Immature natural killer cell (primary cell): Measurements from ENCODE around the gene CGB3. TPM values are rescaled to one million over a fixed set of nuclear protein-coding genes. Genes with fewer than 3 reads are reported as not detected.
A peak's percentile ranks its signal among the peaks of the same experiment; 100 is the strongest.
"Not testable (repeated sequence)": the region's sequence is repeated elsewhere in the genome, so short reads cannot be mapped to it uniquely, and the experiment has no call there.

Source experiments
- DNase-seq, 3 donors: peaks; one replicate each; pipeline ENCODE4 v3.0.0; 2022; ENCODE audit warnings: mixed read lengths in 1 of 3
- H3K27ac Mint-ChIP-seq, 6 donors: one replicate each; pipeline ENCODE4 v1.8.0; 2020; ENCODE audit warnings: mixed read lengths in 6 of 6, mild to moderate bottlenecking in 5 of 6, inconsistent platforms in 4 of 6, moderate library complexity in 3 of 6
- H3K27me3 Mint-ChIP-seq, 3 donors: one replicate each; pipeline ENCODE4 v1.8.0; 2020 to 2021; ENCODE audit warnings: low read depth in 3 of 3, mild to moderate bottlenecking in 3 of 3, mixed read lengths in 3 of 3, moderate library complexity in 3 of 3, inconsistent platforms in 1 of 3
- H3K36me3 Mint-ChIP-seq, 3 donors: one replicate each; pipeline ENCODE4 v1.8.0; 2020; ENCODE audit warnings: mixed read lengths in 3 of 3, inconsistent platforms in 2 of 3, mild to moderate bottlenecking in 2 of 3
- H3K4me1 Mint-ChIP-seq, 2 donors: one replicate each; pipeline ENCODE4 v1.8.0; 2020; ENCODE audit warnings: inconsistent platforms in 2 of 2, mild to moderate bottlenecking in 2 of 2, mixed read lengths in 2 of 2, moderate library complexity in 1 of 2
- H3K4me3 Mint-ChIP-seq, 5 donors: one replicate each; pipeline ENCODE4 v1.8.0; 2020; ENCODE audit warnings: mild to moderate bottlenecking in 5 of 5, mixed read lengths in 5 of 5, inconsistent platforms in 3 of 5, moderate library complexity in 3 of 5
- H3K9me3 Mint-ChIP-seq, 6 donors: one replicate each; pipeline ENCODE4 v1.8.0; 2020; ENCODE audit warnings: mild to moderate bottlenecking in 6 of 6, mixed read lengths in 6 of 6, inconsistent platforms in 4 of 6, moderate library complexity in 3 of 6
- polyA plus RNA-seq, 3 donors: library from polyadenylated mRNA; unstranded; fragments of 300-500 nt; fragmentation: Illumina TruSeq; gene quantifications; one replicate each; pipeline ENCODE4 v1.2.3, GENCODE V29; 2021

CGB3 gene
- polyA plus RNA-seq, 3 donors from 2014 or later, result not detected

DNA sequence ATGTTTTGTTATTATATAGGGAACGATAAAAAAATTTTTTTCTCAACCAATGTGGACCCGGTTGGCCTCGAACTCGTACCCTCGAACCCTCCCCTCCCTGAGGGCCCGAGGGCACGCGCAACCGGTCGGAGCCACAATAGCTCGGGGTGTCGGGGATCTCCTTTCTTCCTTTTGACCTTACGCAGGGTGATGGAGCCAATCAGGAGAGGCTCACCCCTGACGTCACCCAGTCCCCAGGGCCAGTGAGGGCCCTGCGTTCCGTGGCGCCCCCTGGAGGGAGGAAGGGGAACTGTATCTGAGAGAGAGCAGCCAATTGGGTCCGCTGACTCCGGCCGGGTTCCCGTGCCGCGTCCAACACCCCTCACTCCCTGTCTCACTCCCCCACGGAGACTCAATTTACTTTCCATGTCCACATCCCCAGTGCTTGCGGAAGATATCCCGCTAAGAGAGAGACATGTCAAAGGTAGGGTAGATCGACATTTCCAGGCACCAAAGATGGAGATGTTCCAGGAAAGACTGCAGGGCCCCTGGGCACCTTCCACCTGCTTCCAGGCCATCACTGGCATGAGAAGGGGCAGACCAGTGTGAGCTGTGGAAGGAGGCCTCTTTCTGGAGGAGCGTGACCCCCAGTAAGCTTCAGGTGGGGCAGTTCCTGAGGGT is 7.6 kb upstream of the CGB3 start, which contains the start of gene CGB2:
CGB2 (plus strand) TSS at position 249 of the 660 bp plus-strand sequence; CDS start at position 455, 206 bp downstream.
- H3K27ac Mint-ChIP-seq, result peak within 1 kb of the TSS in 1 of 6 donors; percentile 4

DNA sequence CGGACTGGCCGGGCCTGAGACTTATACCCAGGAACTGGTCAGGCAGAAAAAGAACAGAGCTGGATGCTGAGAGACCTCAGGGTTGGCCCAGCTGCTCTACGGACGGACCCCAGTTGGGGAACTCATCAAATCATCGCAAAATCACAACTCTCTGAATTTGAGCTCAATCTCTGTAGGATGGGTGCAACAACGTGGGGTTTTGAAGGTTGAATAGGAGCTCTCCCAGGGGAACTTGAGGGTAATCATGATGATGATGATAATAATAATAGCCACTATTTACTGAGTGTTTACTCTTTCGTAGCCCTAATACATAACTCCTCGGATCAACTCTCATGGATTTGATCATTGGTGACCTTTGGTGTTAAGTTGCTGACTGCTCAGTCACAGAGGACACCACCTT is 6.2 kb upstream of the CGB3 start:
- not testable (repeated sequence) for DNase-seq, H3K4me3 Mint-ChIP-seq, H3K27me3 Mint-ChIP-seq, H3K9me3 Mint-ChIP-seq, H3K27ac Mint-ChIP-seq, H3K4me1 Mint-ChIP-seq, H3K36me3 Mint-ChIP-seq

More for the DNA sequence above, 7.6 kb upstream of the CGB3 start, which contains the start of gene CGB2:
- not testable (repeated sequence) for H3K36me3 Mint-ChIP-seq, H3K4me3 Mint-ChIP-seq, H3K9me3 Mint-ChIP-seq, H3K4me1 Mint-ChIP-seq, H3K27me3 Mint-ChIP-seq
- peak; percentile 25 to 39 (median 31) for DNase-seq

DNA sequence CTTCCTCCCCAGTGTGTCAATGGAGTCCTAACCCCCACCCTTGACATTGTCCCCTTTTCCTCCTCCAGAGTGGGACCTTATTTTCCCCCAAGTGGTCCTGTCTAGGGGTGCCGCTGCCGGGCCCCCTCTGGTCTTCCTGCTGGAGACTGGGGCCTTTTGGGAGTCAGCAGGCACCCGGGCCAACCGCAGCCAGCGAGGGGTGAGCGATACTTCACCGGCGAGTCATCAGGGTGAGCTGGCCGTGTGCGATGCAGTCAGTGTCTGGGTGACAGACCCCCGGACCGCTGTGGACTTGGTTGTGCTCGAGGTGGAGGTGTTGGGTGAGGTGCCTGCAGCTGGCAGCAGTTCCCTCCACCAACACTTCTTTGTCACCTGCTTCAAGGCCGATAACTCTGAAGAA is 5.6 kb upstream of the CGB3 start:
- not testable (repeated sequence) for H3K27me3 Mint-ChIP-seq, H3K4me1 Mint-ChIP-seq, DNase-seq, H3K9me3 Mint-ChIP-seq, H3K36me3 Mint-ChIP-seq, H3K4me3 Mint-ChIP-seq, H3K27ac Mint-ChIP-seq

DNA sequence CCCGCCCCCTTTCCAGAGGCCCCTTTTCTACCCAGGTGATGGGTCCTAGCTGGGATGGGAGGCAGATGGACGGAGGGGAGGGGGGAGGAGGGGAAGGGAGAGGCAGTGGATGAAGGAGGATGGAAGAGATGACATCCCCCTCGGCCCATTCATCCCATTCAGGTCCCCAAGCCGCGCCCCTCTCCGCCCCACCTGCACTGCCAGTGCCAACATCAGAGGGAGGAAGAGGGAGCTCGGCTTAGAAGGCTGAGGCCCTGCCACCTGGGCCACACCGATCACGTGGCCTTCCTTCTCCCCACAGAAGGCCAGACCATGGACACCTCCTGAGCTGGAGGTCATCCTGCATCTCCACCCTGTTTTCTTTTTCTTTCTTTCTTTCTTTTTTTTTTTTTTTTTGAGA is 4.6 kb upstream of the CGB3 start:
- H3K9me3 Mint-ChIP-seq, H3K27me3 Mint-ChIP-seq, H3K27ac Mint-ChIP-seq, H3K36me3 Mint-ChIP-seq, DNase-seq, H3K4me1 Mint-ChIP-seq, H3K4me3 Mint-ChIP-seq: not testable (repeated sequence)

GRCh38 chr19:49025599-49025998 is 1.5 kb upstream of the CGB3 start:
- not testable (repeated sequence) for H3K4me3 Mint-ChIP-seq, H3K36me3 Mint-ChIP-seq, DNase-seq, H3K27me3 Mint-ChIP-seq, H3K4me1 Mint-ChIP-seq, H3K27ac Mint-ChIP-seq, H3K9me3 Mint-ChIP-seq

DNA sequence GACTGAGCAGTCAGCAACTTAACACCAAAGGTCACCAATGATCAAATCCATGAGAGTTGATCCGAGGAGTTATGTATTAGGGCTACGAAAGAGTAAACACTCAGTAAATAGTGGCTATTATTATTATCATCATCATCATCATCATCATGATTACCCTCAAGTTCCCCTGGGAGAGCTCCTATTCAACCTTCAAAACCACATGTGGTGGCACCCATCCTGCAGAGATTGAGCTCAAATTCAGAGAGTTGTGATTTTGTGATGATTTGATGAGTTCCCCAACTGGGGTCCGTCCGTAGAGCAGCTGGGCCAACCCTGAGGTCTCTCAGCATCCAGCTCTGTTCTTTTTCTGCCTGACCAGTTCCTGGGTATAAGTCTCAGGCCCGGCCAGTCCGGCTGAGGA is 955 bp upstream of the CGB3 start:
- DNase-seq, H3K4me3 Mint-ChIP-seq, H3K4me1 Mint-ChIP-seq, H3K27ac Mint-ChIP-seq, H3K36me3 Mint-ChIP-seq, H3K9me3 Mint-ChIP-seq, H3K27me3 Mint-ChIP-seq: not testable (repeated sequence)

GRCh38 chr19:49022116-49022515 is 2.0 kb downstream of the CGB3 start:
- peaks cover 0 to 11% (median 0%) of the 10 kb centered on the region in 3 donors for H3K27me3 Mint-ChIP-seq
- H3K27ac Mint-ChIP-seq, result no peak overlapping the region
- no peaks in the 10 kb centered on the region for H3K36me3 Mint-ChIP-seq
- peaks cover 23 to 26% of the 10 kb centered on the region in 2 donors for H3K4me1 Mint-ChIP-seq
- DNase-seq, result no peak
- no peaks in the 10 kb centered on the region for H3K9me3 Mint-ChIP-seq
- no peak overlapping the region for H3K4me3 Mint-ChIP-seq

DNA sequence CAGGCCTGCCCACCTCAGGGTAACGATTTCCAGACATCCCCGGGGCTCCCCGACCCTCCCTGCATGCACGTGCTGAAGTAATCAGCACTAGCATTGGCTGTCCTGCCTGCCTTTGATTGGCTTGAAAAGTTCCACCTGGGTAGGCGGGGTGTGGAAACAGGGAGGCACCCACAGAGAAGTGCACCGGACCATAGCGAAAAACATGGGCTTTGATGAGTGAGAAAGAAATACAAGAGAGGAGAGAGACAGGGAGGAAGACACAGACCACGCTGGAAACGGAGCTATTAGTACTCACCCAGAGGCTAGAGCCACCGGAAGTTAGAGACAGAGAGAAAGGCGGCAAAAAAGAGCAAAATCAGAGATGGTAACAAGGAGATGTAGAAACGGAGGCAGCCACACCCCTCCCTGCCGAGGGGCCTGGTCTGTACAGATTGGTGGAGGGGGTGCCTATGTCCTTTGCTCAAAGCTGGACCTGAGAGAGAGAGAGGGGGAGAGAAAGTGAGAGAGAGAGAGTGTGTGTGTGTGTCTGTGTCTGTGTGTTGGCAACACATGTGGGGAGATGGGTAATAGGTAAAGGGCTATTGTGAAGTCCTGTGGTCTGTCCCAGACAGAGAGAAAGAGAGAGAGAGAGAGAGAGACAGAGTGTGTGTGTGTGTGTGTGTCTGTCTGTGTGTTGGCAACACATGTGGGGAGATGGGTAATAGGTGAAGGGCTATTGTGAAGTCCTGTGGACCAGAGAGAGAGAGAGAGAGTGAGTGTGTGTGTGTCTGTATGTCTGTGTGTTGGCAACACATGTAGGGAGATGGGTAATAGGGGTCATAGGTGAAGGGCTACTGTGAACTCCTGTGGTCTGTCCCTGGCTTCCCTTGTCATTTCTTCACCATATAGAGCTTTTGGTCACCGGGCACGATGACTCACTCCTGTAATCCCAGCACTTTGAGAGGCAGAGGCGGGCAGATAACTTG is 2.9 kb downstream of the CGB3 start:
- peak overlapping the region in 2 of 5 donors; percentile 4 to 11 for H3K4me3 Mint-ChIP-seq
- H3K9me3 Mint-ChIP-seq, result no peaks in the 10 kb centered on the region
- no peaks in the 10 kb centered on the region for H3K36me3 Mint-ChIP-seq
- H3K27ac Mint-ChIP-seq, result peak overlapping the region in 3 of 6 donors; percentile 2 to 42 (median 42)
- no peak for DNase-seq
- peaks cover 0 to 11% (median 0%) of the 10 kb centered on the region in 3 donors for H3K27me3 Mint-ChIP-seq
- H3K4me1 Mint-ChIP-seq, result peaks cover 25 to 26% of the 10 kb centered on the region in 2 donors

- H3K27ac Mint-ChIP-seq, result no peak overlapping the region
- peak overlapping the region in 3 of 5 donors; percentile 9 to 84 (median 20) for H3K4me3 Mint-ChIP-seq
Observed at GRCh38 chr19:49020342-49020741, 3.8 kb downstream of the CGB3 start.

GRCh38 chr19:49019242-49019932 is 4.7 kb downstream of the CGB3 start:
- peak; percentile 56 to 62 (median 57) for DNase-seq
- Mint-ChIP-seq H3K36me3 (no peaks in the 10 kb centered on the region), H3K27ac (peak overlapping the region in 5 of 6 donors; percentile 4 to 63 (median 49)), H3K9me3 (no peaks in the 10 kb centered on the region), H3K27me3 (peaks cover 0 to 11% (median 0%) of the 10 kb centered on the region in 3 donors), H3K4me1 (peaks cover 25 to 26% of the 10 kb centered on the region in 2 donors), H3K4me3 (peak overlapping the region; percentile 82 to 91 (median 90))

More at GRCh38 chr19:49020342-49020741, 3.8 kb downstream of the CGB3 start:
- Mint-ChIP-seq H3K36me3 (no peaks in the 10 kb centered on the region), H3K9me3 (no peaks in the 10 kb centered on the region), H3K27me3 (peaks cover 0 to 11% (median 0%) of the 10 kb centered on the region in 3 donors), H3K4me1 (peaks cover 25 to 26% of the 10 kb centered on the region in 2 donors)
- DNase-seq, result no peak

GRCh38 chr19:49018388-49019241 is 5.5 kb downstream of the CGB3 start:
- H3K27ac Mint-ChIP-seq, result peak overlapping the region in 5 of 6 donors; percentile 4 to 63 (median 49)
- peak; percentile 16 to 31 (median 30) for DNase-seq
- peak overlapping the region; percentile 82 to 91 (median 90) for H3K4me3 Mint-ChIP-seq
- not testable (repeated sequence) for H3K9me3 Mint-ChIP-seq, H3K36me3 Mint-ChIP-seq
- H3K4me1 Mint-ChIP-seq, result peaks cover 25 to 26% of the 10 kb centered on the region in 2 donors
- H3K27me3 Mint-ChIP-seq, result peaks cover 0 to 11% (median 0%) of the 10 kb centered on the region in 3 donors

- Mint-ChIP-seq H3K27ac (peak overlapping the region in 1 of 6 donors; percentile 24), H3K4me1 (peaks cover 25 to 26% of the 10 kb centered on the region in 2 donors), H3K36me3 (no peaks in the 10 kb centered on the region), H3K27me3 (peaks cover 0 to 11% (median 0%) of the 10 kb centered on the region in 3 donors), H3K9me3 (no peaks in the 10 kb centered on the region), H3K4me3 (peak overlapping the region; percentile 82 to 91 (median 90))
- peak; percentile 59 to 66 (median 62) for DNase-seq
Observed at GRCh38 chr19:49017666-49018351, 6.3 kb downstream of the CGB3 start.
